ENCODE results near the gene GPHN.

GPHN gene

GRCh38 chr14:66635435-66635834 lies 127.5 kb downstream of the GPHN start:
- H3K36me3 Mint-ChIP-seq (ENCODE audit: low read depth) = no peaks in the 10 kb centered on the region
- H3K4me1 Mint-ChIP-seq (ENCODE audit: low read depth) = no peaks in the 10 kb centered on the region
- H3K9me3 Mint-ChIP-seq = no peaks in the 10 kb centered on the region
- no peak overlapping the region for H3K4me3 Mint-ChIP-seq
- no peak overlapping the region for H3K27ac Mint-ChIP-seq
- no peak for DNase-seq (ENCODE audit: low spot score)
- no peaks in the 10 kb centered on the region for H3K27me3 Mint-ChIP-seq (ENCODE audit: low read depth)

- DNase-seq (ENCODE audit: low spot score) = no peak
- Mint-ChIP-seq H3K27ac (no peak overlapping the region), H3K4me1 (ENCODE audit: low read depth) (no peaks in the 10 kb centered on the region), H3K27me3 (ENCODE audit: low read depth) (no peaks in the 10 kb centered on the region), H3K36me3 (ENCODE audit: low read depth) (no peaks in the 10 kb centered on the region), H3K4me3 (no peak overlapping the region), H3K9me3 (no peaks in the 10 kb centered on the region)
Measured at GRCh38 chr14:66636240-66636639, 128.3 kb downstream of the GPHN start.

GRCh38 chr14:66638689-66639088 lies 130.7 kb downstream of the GPHN start:
- Mint-ChIP-seq H3K27ac (no peak overlapping the region), H3K4me3 (no peak overlapping the region), H3K9me3 (no peaks in the 10 kb centered on the region), H3K27me3 (ENCODE audit: low read depth) (no peaks in the 10 kb centered on the region), H3K4me1 (ENCODE audit: low read depth) (no peaks in the 10 kb centered on the region), H3K36me3 (ENCODE audit: low read depth) (no peaks in the 10 kb centered on the region)
- no peak for DNase-seq (ENCODE audit: low spot score)

- H3K36me3 Mint-ChIP-seq (ENCODE audit: low read depth) = no peaks in the 10 kb centered on the region
- H3K4me1 Mint-ChIP-seq (ENCODE audit: low read depth) = peaks cover 6% of the 10 kb centered on the region
- H3K27ac Mint-ChIP-seq = no peak overlapping the region
- no peaks in the 10 kb centered on the region for H3K27me3 Mint-ChIP-seq (ENCODE audit: low read depth)
- no peaks in the 10 kb centered on the region for H3K9me3 Mint-ChIP-seq
- H3K4me3 Mint-ChIP-seq = no peak overlapping the region
- DNase-seq (ENCODE audit: low spot score) = no peak
Measured at GRCh38 chr14:66641861-66642635, 134.1 kb downstream of the GPHN start.

- no peak overlapping the region for H3K4me3 Mint-ChIP-seq
- H3K9me3 Mint-ChIP-seq = no peaks in the 10 kb centered on the region
- no peaks in the 10 kb centered on the region for H3K36me3 Mint-ChIP-seq (ENCODE audit: low read depth)
- DNase-seq (ENCODE audit: low spot score) = no peak
- H3K27ac Mint-ChIP-seq = no peak overlapping the region
- peaks cover 6% of the 10 kb centered on the region for H3K4me1 Mint-ChIP-seq (ENCODE audit: low read depth)
- no peaks in the 10 kb centered on the region for H3K27me3 Mint-ChIP-seq (ENCODE audit: low read depth)
Measured at GRCh38 chr14:66643344-66643743, 135.4 kb downstream of the GPHN start.

- Mint-ChIP-seq H3K27ac (no peak overlapping the region), H3K36me3 (ENCODE audit: low read depth) (no peaks in the 10 kb centered on the region), H3K9me3 (no peaks in the 10 kb centered on the region), H3K27me3 (ENCODE audit: low read depth) (no peaks in the 10 kb centered on the region), H3K4me1 (ENCODE audit: low read depth) (peaks cover 10% of the 10 kb centered on the region), H3K4me3 (no peak overlapping the region)
- no peak for DNase-seq (ENCODE audit: low spot score)
Measured at GRCh38 chr14:66645716-66646115, 137.8 kb downstream of the GPHN start.

GRCh38 chr14:66649498-66649897 lies 141.6 kb downstream of the GPHN start:
- Mint-ChIP-seq H3K36me3 (ENCODE audit: low read depth) (no peaks in the 10 kb centered on the region), H3K27me3 (ENCODE audit: low read depth) (no peaks in the 10 kb centered on the region), H3K4me1 (ENCODE audit: low read depth) (peaks cover 13% of the 10 kb centered on the region), H3K4me3 (no peak overlapping the region), H3K9me3 (no peaks in the 10 kb centered on the region), H3K27ac (no peak overlapping the region)
- DNase-seq (ENCODE audit: low spot score) = no peak

GRCh38 chr14:66650491-66650911 lies 142.6 kb downstream of the GPHN start:
- no peak for DNase-seq (ENCODE audit: low spot score)
- H3K9me3 Mint-ChIP-seq = peaks cover 2% of the 10 kb centered on the region
- no peaks in the 10 kb centered on the region for H3K27me3 Mint-ChIP-seq (ENCODE audit: low read depth)
- no peak overlapping the region for H3K4me3 Mint-ChIP-seq
- no peak overlapping the region for H3K27ac Mint-ChIP-seq
- peaks cover 13% of the 10 kb centered on the region for H3K4me1 Mint-ChIP-seq (ENCODE audit: low read depth)
- H3K36me3 Mint-ChIP-seq (ENCODE audit: low read depth) = no peaks in the 10 kb centered on the region

- Mint-ChIP-seq H3K36me3 (ENCODE audit: low read depth) (no peaks in the 10 kb centered on the region), H3K4me1 (ENCODE audit: low read depth) (peaks cover 7% of the 10 kb centered on the region), H3K27ac (no peak overlapping the region), H3K9me3 (peaks cover 14% of the 10 kb centered on the region), H3K4me3 (no peak overlapping the region), H3K27me3 (ENCODE audit: low read depth) (no peaks in the 10 kb centered on the region)
- DNase-seq (ENCODE audit: low spot score) = no peak
Measured at GRCh38 chr14:66651536-66652220, 143.7 kb downstream of the GPHN start.

GRCh38 chr14:66652525-66653106 lies 144.7 kb downstream of the GPHN start:
- H3K27ac Mint-ChIP-seq = no peak overlapping the region
- peaks cover 7% of the 10 kb centered on the region for H3K4me1 Mint-ChIP-seq (ENCODE audit: low read depth)
- no peak for DNase-seq (ENCODE audit: low spot score)
- H3K27me3 Mint-ChIP-seq (ENCODE audit: low read depth) = no peaks in the 10 kb centered on the region
- H3K4me3 Mint-ChIP-seq = no peak overlapping the region
- peaks cover 21% of the 10 kb centered on the region for H3K9me3 Mint-ChIP-seq
- H3K36me3 Mint-ChIP-seq (ENCODE audit: low read depth) = no peaks in the 10 kb centered on the region

GRCh38 chr14:66657780-66658179 lies 149.8 kb downstream of the GPHN start:
- DNase-seq (ENCODE audit: low spot score) = no peak
- H3K36me3 Mint-ChIP-seq (ENCODE audit: low read depth) = peaks cover 2% of the 10 kb centered on the region
- H3K4me1 Mint-ChIP-seq (ENCODE audit: low read depth) = no peaks in the 10 kb centered on the region
- no peak overlapping the region for H3K27ac Mint-ChIP-seq
- H3K9me3 Mint-ChIP-seq = peaks cover 47% of the 10 kb centered on the region
- no peak overlapping the region for H3K4me3 Mint-ChIP-seq
- H3K27me3 Mint-ChIP-seq (ENCODE audit: low read depth) = no peaks in the 10 kb centered on the region

GRCh38 chr14:66662374-66662773 lies 154.4 kb downstream of the GPHN start:
- Mint-ChIP-seq H3K9me3 (peaks cover 46% of the 10 kb centered on the region), H3K36me3 (ENCODE audit: low read depth) (peaks cover 2% of the 10 kb centered on the region), H3K4me1 (ENCODE audit: low read depth) (no peaks in the 10 kb centered on the region), H3K4me3 (no peak overlapping the region), H3K27me3 (ENCODE audit: low read depth) (no peaks in the 10 kb centered on the region), H3K27ac (no peak overlapping the region)
- DNase-seq (ENCODE audit: low spot score) = no peak

- Mint-ChIP-seq H3K9me3 (peaks cover 56% of the 10 kb centered on the region), H3K27ac (no peak overlapping the region), H3K4me1 (ENCODE audit: low read depth) (no peaks in the 10 kb centered on the region), H3K27me3 (ENCODE audit: low read depth) (no peaks in the 10 kb centered on the region), H3K4me3 (no peak overlapping the region), H3K36me3 (ENCODE audit: low read depth) (peaks cover 3% of the 10 kb centered on the region)
- DNase-seq (ENCODE audit: low spot score) = no peak
Measured at GRCh38 chr14:66677780-66678179, 169.8 kb downstream of the GPHN start.

GRCh38 chr14:66680216-66680615 lies 172.3 kb downstream of the GPHN start:
- Mint-ChIP-seq H3K9me3 (peaks cover 53% of the 10 kb centered on the region), H3K4me1 (ENCODE audit: low read depth) (no peaks in the 10 kb centered on the region), H3K36me3 (ENCODE audit: low read depth) (peaks cover 3% of the 10 kb centered on the region), H3K27ac (no peak overlapping the region), H3K4me3 (no peak overlapping the region), H3K27me3 (ENCODE audit: low read depth) (no peaks in the 10 kb centered on the region)
- no peak for DNase-seq (ENCODE audit: low spot score)
